Suppressor macrophage treated with lipopolysaccharide for 1 hour (primary cell): ENCODE results near the gene MIB1.

ENCODE experiments used
- DNase-seq, 3 donors: peaks; one replicate each; pipeline ENCODE4 v3.0.0-alpha.2; 2020 to 2022

MIB1 gene

GRCh38 chr18:21820811-21821143 is 80.2 kb downstream of the MIB1 start:
- no peak for DNase-seq

GRCh38 chr18:21823848-21824247 is 83.3 kb downstream of the MIB1 start:
- DNase-seq, result no peak

GRCh38 chr18:21826196-21826595 is 85.6 kb downstream of the MIB1 start:
- DNase-seq, result no peak

GRCh38 chr18:21826641-21827302 is 86.2 kb downstream of the MIB1 start:
- DNase-seq, result no peak

GRCh38 chr18:21830532-21830931 is 89.9 kb downstream of the MIB1 start:
- DNase-seq, result no peak

GRCh38 chr18:21831413-21831831 is 90.8 kb downstream of the MIB1 start:
- no peak for DNase-seq

GRCh38 chr18:21833604-21834298 is 93.2 kb downstream of the MIB1 start:
- DNase-seq, result no peak

- no peak for DNase-seq
Measured at GRCh38 chr18:21834299-21834660, 93.7 kb downstream of the MIB1 start.

GRCh38 chr18:21841570-21841969 is 101.0 kb downstream of the MIB1 start:
- DNase-seq, result no peak

- no peak for DNase-seq
Measured at GRCh38 chr18:21843341-21843740, 102.7 kb downstream of the MIB1 start.

GRCh38 chr18:21851327-21851961 is 110.9 kb downstream of the MIB1 start:
- peak in 1 of 3 donors; percentile 4 for DNase-seq

- DNase-seq, result peak; percentile 21 to 52 (median 31)
Measured at GRCh38 chr18:21853016-21853415, 112.4 kb downstream of the MIB1 start.

- no peak for DNase-seq
Measured at GRCh38 chr18:21853775-21854552, 113.4 kb downstream of the MIB1 start.

- no peak for DNase-seq
Measured at GRCh38 chr18:21855432-21855831, 114.8 kb downstream of the MIB1 start.

- peak; percentile 2 to 38 (median 24) for DNase-seq
Measured at GRCh38 chr18:21857871-21858270, 117.3 kb downstream of the MIB1 start.

- DNase-seq, result no peak
Measured at GRCh38 chr18:21858544-21858943, 118.0 kb downstream of the MIB1 start.

GRCh38 chr18:21864386-21864785 is 123.8 kb downstream of the MIB1 start:
- no peak for DNase-seq

- no peak for DNase-seq
Measured at GRCh38 chr18:21865043-21865442, 124.5 kb downstream of the MIB1 start.

GRCh38 chr18:21868770-21869169 is 128.2 kb downstream of the MIB1 start:
- no peak for DNase-seq

- DNase-seq, result no peak
Measured at GRCh38 chr18:21889570-21889969, 149.0 kb downstream of the MIB1 start.

- DNase-seq, result no peak
Measured at GRCh38 chr18:21894619-21895367, 154.2 kb downstream of the MIB1 start.

- peak in 1 of 3 donors; percentile 1 for DNase-seq
Measured at GRCh38 chr18:21896732-21897336, 156.2 kb downstream of the MIB1 start.
